ENCODE results near the gene PCDHGA2.

DNA sequence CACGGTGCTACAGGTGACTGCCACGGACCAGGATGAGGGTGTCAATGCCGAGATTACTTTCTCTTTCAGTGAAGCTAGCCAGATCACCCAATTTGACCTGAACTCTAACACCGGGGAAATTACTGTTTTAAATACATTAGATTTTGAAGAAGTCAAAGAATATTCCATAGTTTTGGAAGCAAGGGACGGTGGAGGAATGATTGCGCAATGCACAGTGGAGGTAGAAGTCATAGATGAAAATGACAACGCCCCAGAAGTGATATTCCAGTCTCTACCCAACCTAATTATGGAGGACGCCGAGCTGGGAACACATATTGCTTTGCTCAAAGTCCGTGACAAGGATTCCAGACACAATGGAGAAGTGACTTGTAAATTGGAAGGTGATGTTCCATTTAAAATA is 50.1 kb downstream of the PCDHGA2 start:
- TF ChIP-seq POLR2A (IDR thresholded peaks at IDR 0.05; ENCODE audit: low read depth, low read length) (no peak), POLR2AphosphoS5 (IDR thresholded peaks at IDR 0.05; ENCODE audit: low read depth, low read length) (no peak)

Measured in GM12892 (cell line).